ENCODE measurements around the gene SNN. TPM values are rescaled to one million over a fixed set of nuclear protein-coding genes. Genes with fewer than 3 reads are reported as not detected.

Gene SNN
- total and polyA plus RNA-seq, 2 experiments from 2014 or later: 16.7 to 18.8 TPM

DNA sequence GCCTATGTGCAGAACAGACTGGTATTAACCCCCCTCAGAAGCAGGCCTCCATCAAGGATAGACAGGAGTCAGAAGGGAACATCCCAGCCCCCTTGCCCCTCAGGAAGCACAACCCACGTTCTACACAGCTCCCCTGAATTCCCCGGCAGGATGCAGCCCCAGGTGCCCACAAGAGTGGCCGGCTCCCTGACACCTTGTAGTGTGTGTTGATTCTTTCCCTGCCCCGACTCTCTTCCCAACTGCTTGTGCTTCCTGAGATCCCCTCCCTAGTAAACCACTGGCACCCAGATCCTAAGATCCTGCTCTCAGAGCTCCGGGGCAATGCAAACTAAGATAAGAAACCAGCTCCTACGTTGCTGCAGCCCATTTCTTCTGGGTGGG, 46.7 kb upstream of the SNN start:
- Histone ChIP-seq H2AFZ (peak overlapping the region; percentile 18), H3K36me3 (replicated peaks; ENCODE audit: insufficient read depth, low read depth) (no peaks in the 10 kb centered on the region), H3K79me2 (no peaks in the 10 kb centered on the region), H3K9me3 (ENCODE audit: low read depth) (no peaks in the 10 kb centered on the region), H3K4me1 (ENCODE audit: insufficient read depth) (peaks cover 5% of the 10 kb centered on the region), H3K27me3 (no peaks in the 10 kb centered on the region), H4K20me1 (ENCODE audit: insufficient read depth, poor library complexity, severe bottlenecking) (no peaks in the 10 kb centered on the region), H3K4me2 (peak overlapping the region; percentile 51), H3K4me3 (no peak overlapping the region), H3K27ac (peak overlapping the region; percentile 75), H3K9me2 (replicated peaks; ENCODE audit: insufficient read depth) (no peaks in the 10 kb centered on the region)
- DNase-seq (ENCODE audit: low spot score): no peak
- TF ChIP-seq EZH2 (IDR thresholded peaks at IDR 0.05; ENCODE audit: borderline replicate concordance): no peak
- no peak for TF ChIP-seq EZH2phosphoT487 (IDR thresholded peaks at IDR 0.05; ENCODE audit: low read depth, severe bottlenecking, unreplicated experiment)
- TF ChIP-seq, protein P1, sequence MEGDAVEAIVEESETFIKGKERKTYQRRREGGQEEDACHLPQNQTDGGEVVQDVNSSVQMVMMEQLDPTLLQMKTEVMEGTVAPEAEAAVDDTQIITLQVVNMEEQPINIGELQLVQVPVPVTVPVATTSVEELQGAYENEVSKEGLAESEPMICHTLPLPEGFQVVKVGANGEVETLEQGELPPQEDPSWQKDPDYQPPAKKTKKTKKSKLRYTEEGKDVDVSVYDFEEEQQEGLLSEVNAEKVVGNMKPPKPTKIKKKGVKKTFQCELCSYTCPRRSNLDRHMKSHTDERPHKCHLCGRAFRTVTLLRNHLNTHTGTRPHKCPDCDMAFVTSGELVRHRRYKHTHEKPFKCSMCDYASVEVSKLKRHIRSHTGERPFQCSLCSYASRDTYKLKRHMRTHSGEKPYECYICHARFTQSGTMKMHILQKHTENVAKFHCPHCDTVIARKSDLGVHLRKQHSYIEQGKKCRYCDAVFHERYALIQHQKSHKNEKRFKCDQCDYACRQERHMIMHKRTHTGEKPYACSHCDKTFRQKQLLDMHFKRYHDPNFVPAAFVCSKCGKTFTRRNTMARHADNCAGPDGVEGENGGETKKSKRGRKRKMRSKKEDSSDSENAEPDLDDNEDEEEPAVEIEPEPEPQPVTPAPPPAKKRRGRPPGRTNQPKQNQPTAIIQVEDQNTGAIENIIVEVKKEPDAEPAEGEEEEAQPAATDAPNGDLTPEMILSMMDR (IDR thresholded peaks at IDR 0.05; ENCODE audit: poor library complexity): no peak
- WGBS (ENCODE audit: low lambda C conversion rate, missing lambda C conversion rate): 42% methylated on average over 6 of the region's 6 CpGs

DNA sequence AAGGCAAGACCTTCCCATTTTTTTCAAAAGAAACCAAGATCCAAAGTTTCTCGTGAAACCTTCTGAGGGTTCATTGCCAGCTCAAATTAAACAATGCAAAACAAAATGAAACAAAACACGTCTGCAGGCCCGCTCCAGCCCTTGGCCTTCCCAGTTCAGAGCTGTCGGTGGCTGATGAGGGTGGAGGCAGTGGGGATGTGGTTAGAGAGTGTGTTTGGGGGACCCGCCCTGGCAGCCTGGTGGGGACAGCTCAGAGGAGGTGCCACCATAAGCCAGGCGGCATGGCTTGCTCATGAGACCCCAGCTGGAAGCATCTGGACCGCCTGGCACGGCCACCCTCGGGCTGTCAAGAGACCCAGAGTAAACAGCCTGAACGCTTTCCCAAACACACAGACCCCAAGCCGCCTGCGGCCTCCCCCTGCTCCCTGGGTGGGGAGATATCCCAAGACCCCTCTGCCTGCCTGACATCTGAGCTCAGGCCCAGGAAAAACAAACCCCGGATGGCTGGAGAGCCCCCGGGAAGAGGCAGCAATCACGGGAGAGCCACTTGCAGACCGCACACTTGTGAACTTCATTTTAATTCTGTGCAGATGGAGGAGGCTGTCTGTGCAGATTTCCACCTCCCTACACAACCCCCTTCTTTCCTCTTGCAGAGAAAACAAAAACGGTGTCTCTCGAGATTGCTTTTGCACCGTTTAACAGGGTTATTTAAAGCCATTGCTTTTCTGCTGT, 46.2 kb upstream of the SNN start:
- Histone ChIP-seq H3K9me3 (ENCODE audit: low read depth) (no peaks in the 10 kb centered on the region), H3K4me3 (no peak overlapping the region), H4K20me1 (ENCODE audit: insufficient read depth, poor library complexity, severe bottlenecking) (no peaks in the 10 kb centered on the region), H3K79me2 (no peaks in the 10 kb centered on the region), H3K9me2 (replicated peaks; ENCODE audit: insufficient read depth) (no peaks in the 10 kb centered on the region), H3K36me3 (replicated peaks; ENCODE audit: insufficient read depth, low read depth) (no peaks in the 10 kb centered on the region), H3K4me2 (peak overlapping the region; percentile 51), H3K27me3 (no peaks in the 10 kb centered on the region), H3K4me1 (ENCODE audit: insufficient read depth) (peaks cover 5% of the 10 kb centered on the region), H3K27ac (peak overlapping the region; percentile 75), H2AFZ (peak overlapping the region; percentile 18)
- WGBS (ENCODE audit: low lambda C conversion rate, missing lambda C conversion rate): 46% methylated on average over 19 of the region's 19 CpGs
- DNase-seq (ENCODE audit: low spot score): no peak
- no peak for TF ChIP-seq EZH2 (IDR thresholded peaks at IDR 0.05; ENCODE audit: borderline replicate concordance)
- no peak for TF ChIP-seq EZH2phosphoT487 (IDR thresholded peaks at IDR 0.05; ENCODE audit: low read depth, severe bottlenecking, unreplicated experiment)
- TF ChIP-seq, protein P1 (IDR thresholded peaks at IDR 0.05; ENCODE audit: poor library complexity): no peak

DNA sequence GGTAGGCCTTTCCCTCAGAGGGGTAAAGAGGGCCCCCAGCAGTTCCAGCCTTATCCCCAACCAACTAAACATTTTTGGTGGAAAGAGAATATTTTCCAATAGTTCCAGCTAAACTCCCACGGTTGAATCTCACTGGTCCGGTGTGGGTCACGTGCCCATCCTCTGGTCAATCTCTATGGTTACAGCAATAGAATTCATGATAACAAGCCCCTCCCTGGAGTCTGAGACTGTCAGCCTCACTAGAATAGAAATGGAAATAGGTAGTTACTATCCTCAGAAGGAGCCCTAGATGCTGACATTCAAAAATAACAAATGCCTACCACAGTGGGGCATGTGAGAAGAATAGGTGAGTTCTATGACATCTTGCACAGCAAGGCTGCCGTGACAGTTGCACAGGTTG, 44.0 kb upstream of the SNN start:
- Histone ChIP-seq H3K4me1 (ENCODE audit: insufficient read depth) (peaks cover 14% of the 10 kb centered on the region), H4K20me1 (ENCODE audit: insufficient read depth, poor library complexity, severe bottlenecking) (no peaks in the 10 kb centered on the region), H2AFZ (no peak overlapping the region), H3K36me3 (replicated peaks; ENCODE audit: insufficient read depth, low read depth) (no peaks in the 10 kb centered on the region), H3K4me3 (no peak overlapping the region), H3K4me2 (no peak overlapping the region), H3K27ac (no peak overlapping the region), H3K9me2 (replicated peaks; ENCODE audit: insufficient read depth) (no peaks in the 10 kb centered on the region), H3K79me2 (no peaks in the 10 kb centered on the region), H3K27me3 (no peaks in the 10 kb centered on the region), H3K9me3 (ENCODE audit: low read depth) (no peaks in the 10 kb centered on the region)
- no peak for TF ChIP-seq EZH2 (IDR thresholded peaks at IDR 0.05; ENCODE audit: borderline replicate concordance)
- TF ChIP-seq, protein P1 (IDR thresholded peaks at IDR 0.05; ENCODE audit: poor library complexity): no peak
- no peak for TF ChIP-seq EZH2phosphoT487 (IDR thresholded peaks at IDR 0.05; ENCODE audit: low read depth, severe bottlenecking, unreplicated experiment)
- WGBS (ENCODE audit: low lambda C conversion rate, missing lambda C conversion rate): 98% methylated on average over 4 of the region's 4 CpGs
- no peak for DNase-seq (ENCODE audit: low spot score)
